Measurements from ENCODE around the gene COLEC12. TPM values are rescaled to one million over a fixed set of nuclear protein-coding genes. Genes with fewer than 3 reads are reported as not detected.

COLEC12 gene
- total RNA-seq, 6 donors from 2014 or later = 29.3 to 72.2 (median 47.0) TPM

DNA sequence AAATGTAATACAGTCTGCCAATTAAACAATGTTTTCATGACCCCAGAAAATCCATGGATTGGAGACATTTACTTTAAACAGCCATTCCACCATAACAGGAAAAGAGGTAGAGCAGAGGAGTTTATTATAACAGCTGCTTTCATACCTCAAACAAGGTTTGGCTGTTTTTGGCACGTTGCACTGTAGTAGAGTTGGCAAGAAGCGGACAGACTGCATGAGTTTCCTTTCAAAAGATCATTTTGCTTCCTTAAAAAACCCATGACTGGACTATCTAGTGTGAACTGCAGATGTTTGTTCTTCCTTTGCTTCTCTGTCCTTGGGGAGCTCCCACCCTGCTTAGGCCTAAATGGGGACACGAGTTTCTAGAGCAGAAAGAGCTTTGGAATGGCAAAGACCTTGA, 124.2 kb downstream of the COLEC12 start:
- H3K4me3 ChIP-seq = no peak overlapping the region
- H3K27me3 ChIP-seq = no peaks in the 10 kb centered on the region
- TF ChIP-seq POLR2AphosphoS5 (IDR thresholded peaks at IDR 0.05) (no peak), POLR2A (IDR thresholded peaks at IDR 0.05) (no peak), EP300 (IDR thresholded peaks at IDR 0.05) (no peak)
- TF ChIP-seq, protein P1, sequence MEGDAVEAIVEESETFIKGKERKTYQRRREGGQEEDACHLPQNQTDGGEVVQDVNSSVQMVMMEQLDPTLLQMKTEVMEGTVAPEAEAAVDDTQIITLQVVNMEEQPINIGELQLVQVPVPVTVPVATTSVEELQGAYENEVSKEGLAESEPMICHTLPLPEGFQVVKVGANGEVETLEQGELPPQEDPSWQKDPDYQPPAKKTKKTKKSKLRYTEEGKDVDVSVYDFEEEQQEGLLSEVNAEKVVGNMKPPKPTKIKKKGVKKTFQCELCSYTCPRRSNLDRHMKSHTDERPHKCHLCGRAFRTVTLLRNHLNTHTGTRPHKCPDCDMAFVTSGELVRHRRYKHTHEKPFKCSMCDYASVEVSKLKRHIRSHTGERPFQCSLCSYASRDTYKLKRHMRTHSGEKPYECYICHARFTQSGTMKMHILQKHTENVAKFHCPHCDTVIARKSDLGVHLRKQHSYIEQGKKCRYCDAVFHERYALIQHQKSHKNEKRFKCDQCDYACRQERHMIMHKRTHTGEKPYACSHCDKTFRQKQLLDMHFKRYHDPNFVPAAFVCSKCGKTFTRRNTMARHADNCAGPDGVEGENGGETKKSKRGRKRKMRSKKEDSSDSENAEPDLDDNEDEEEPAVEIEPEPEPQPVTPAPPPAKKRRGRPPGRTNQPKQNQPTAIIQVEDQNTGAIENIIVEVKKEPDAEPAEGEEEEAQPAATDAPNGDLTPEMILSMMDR (IDR thresholded peaks at IDR 0.05) = no peak
- H3K27ac ChIP-seq = peak overlapping the region in 1 of 4 donors; percentile 53
- no peaks in the 10 kb centered on the region for H3K9me3 ChIP-seq
- 29 to 50% methylated on average over 3 of the region's 3 CpGs for WGBS, 2 donors
- DNase-seq (no peak), ATAC-seq (ENCODE audit: low FRiP score in 2 of 2) (peak in 1 of 2 donors; percentile 38)
- H3K36me3 ChIP-seq = no peaks in the 10 kb centered on the region
- peaks cover 17 to 55% (median 22%) of the 10 kb centered on the region in 4 donors for H3K4me1 ChIP-seq

DNA sequence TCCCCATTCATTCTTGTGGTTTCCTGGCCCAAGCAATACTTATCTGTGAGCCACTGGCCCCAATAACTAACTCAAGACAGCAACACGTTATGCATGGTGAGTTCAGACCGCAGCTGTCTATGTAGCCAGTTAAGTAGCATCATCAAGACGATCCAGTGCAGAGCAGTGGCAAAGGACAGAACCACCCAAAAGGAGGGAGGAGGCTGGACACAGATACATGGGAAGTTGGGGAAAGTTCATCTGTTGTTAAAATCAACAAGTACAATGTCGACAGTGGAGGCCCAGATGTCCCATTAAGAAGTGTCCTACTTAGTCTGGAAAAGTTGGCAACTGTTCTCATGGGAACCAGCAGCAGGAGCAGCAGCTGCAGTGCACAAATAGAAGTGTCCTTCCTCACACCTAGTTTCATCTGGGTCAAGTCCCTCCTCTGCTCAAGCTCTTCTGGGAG, 125.8 kb downstream of the COLEC12 start:
- Histone ChIP-seq H3K9me3 (no peaks in the 10 kb centered on the region), H3K27ac (peak overlapping the region in 1 of 4 donors; percentile 17), H3K27me3 (no peaks in the 10 kb centered on the region), H3K4me3 (no peak overlapping the region), H3K4me1 (peaks cover 17 to 54% (median 24%) of the 10 kb centered on the region in 4 donors), H3K36me3 (no peaks in the 10 kb centered on the region)
- DNase-seq (peak in 1 of 2 donors; percentile 36), ATAC-seq (ENCODE audit: low FRiP score in 2 of 2) (peak in 1 of 2 donors; percentile 22)
- WGBS, 2 donors = 59 to 66% methylated on average over 4 of the region's 4 CpGs
- TF ChIP-seq, protein P1 (IDR thresholded peaks at IDR 0.05) = no peak
- peak in 1 of 2 donors; percentile 44 for TF ChIP-seq POLR2AphosphoS5 (IDR thresholded peaks at IDR 0.05)

DNA sequence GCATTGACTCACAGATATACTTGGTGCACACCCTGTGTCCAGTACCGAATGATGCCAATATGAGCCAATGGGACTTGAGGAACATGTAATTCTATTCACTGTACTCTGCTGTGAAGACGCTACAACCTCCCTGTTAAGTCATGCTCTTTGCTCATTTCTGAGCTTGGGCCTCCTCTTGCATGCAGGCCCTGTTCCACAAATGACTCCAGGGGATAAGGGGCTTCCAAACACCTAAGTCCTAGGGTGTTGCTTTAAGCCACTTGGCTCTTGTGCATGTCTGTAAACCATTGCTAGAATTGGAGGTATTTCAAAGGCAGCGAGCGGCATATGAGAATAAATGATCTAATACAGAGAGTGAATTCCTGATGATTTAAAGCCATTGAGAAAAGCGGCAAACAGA, 126.7 kb downstream of the COLEC12 start:
- no peak overlapping the region for H3K4me3 ChIP-seq
- WGBS, 2 donors = 95 to 97% methylated on average over 4 to 5 of the region's 5 CpGs
- no peaks in the 10 kb centered on the region for H3K27me3 ChIP-seq
- TF ChIP-seq POLR2AphosphoS5 (IDR thresholded peaks at IDR 0.05) (no peak), POLR2A (IDR thresholded peaks at IDR 0.05) (no peak), EP300 (IDR thresholded peaks at IDR 0.05) (no peak)
- TF ChIP-seq, protein P1 (IDR thresholded peaks at IDR 0.05) = no peak
- ATAC-seq (ENCODE audit: low FRiP score in 2 of 2) (no peak), DNase-seq (no peak)
- H3K36me3 ChIP-seq = no peaks in the 10 kb centered on the region
- no peaks in the 10 kb centered on the region for H3K9me3 ChIP-seq
- peaks cover 11 to 46% (median 24%) of the 10 kb centered on the region in 4 donors for H3K4me1 ChIP-seq
- no peak overlapping the region for H3K27ac ChIP-seq

DNA sequence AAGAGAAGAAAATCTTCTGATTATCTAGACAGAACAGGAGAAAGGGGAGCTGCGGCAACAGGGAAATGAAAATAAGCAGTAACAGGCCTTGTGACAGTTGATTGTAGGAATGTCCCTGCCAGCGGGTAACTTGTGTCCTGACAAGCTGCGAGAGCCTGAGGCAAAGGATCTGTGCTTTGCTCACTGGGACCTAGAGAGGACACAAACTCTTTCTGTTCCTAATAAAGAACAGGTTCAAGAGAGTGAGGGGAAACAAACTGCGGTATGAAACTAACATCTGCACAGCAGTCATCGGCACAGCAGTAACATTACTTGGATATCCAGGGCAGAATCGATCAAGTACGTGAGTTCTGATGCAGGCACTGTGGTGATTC, 128.9 kb downstream of the COLEC12 start:
- no peak overlapping the region for H3K4me3 ChIP-seq
- H3K4me1 ChIP-seq = peaks cover 3 to 33% (median 21%) of the 10 kb centered on the region in 4 donors
- 66 to 71% methylated on average over 7 of the region's 7 CpGs for WGBS, 2 donors
- no peak for ATAC-seq (ENCODE audit: low FRiP score in 2 of 2)
- peak overlapping the region in 3 of 4 donors; percentile 12 to 28 (median 13) for H3K27ac ChIP-seq
- H3K27me3 ChIP-seq = no peaks in the 10 kb centered on the region
- TF ChIP-seq, protein P1 (IDR thresholded peaks at IDR 0.05) = no peak
- TF ChIP-seq EP300 (IDR thresholded peaks at IDR 0.05) = no peak
- no peak for TF ChIP-seq POLR2A (IDR thresholded peaks at IDR 0.05)
- no peak for TF ChIP-seq POLR2AphosphoS5 (IDR thresholded peaks at IDR 0.05)
- no peaks in the 10 kb centered on the region for H3K9me3 ChIP-seq
- H3K36me3 ChIP-seq = no peaks in the 10 kb centered on the region
- DNase-seq = no peak
